Measurements from ENCODE around the gene NBAS.

Gene NBAS

DNA sequence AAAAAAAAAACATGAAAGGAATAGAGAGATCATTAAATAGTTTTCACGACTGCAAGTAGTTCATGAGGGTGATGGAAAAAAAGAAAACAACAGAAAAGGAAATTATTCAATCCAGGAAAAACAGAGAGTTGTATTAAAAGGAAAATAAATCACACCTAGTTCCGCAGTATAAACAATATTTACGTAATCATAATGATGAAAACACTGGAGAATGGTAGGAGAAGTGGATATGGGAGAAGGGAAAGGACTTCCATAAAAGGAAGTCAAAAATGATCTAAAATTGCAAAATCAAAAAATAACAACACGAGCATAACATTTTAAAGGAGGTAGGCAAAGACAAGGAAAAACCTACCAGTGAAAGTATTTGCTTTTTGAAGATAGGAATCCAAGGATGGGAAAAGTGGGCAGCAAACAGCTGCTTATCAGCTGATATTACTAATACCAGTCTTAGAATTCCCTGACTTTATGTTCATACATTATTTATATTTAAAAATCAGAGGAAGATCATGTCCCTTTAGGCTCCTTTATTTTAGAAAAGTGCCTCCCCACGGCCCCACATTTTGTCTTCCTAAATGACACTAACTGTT lies 160.8 kb downstream of the NBAS start:
- DNase-seq = no peak

- no peak for DNase-seq
Observed at GRCh38 chr2:15399241-15399640, 161.9 kb downstream of the NBAS start.

- no peak for DNase-seq
Observed at GRCh38 chr2:15391751-15392150, 169.4 kb downstream of the NBAS start.

GRCh38 chr2:15389895-15390294 lies 171.2 kb downstream of the NBAS start:
- no peak for DNase-seq

DNA sequence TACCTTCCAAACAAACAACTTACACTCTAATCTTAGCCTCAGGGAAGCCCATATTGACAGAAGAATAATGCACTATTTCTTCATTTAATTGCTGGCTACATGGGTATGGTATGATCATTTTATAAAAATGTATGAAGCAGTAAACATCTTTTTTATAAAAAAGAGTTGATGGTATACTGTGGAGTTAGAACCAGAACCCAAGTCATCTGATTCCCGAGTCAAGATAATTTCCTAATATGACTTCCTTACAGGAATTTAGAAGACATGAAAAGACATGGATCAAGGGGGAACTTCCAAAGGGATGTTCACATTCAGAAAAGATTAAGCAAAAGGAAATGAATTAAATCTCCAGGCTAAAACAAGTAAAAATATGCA lies 171.8 kb downstream of the NBAS start:
- no peak for DNase-seq

DNA sequence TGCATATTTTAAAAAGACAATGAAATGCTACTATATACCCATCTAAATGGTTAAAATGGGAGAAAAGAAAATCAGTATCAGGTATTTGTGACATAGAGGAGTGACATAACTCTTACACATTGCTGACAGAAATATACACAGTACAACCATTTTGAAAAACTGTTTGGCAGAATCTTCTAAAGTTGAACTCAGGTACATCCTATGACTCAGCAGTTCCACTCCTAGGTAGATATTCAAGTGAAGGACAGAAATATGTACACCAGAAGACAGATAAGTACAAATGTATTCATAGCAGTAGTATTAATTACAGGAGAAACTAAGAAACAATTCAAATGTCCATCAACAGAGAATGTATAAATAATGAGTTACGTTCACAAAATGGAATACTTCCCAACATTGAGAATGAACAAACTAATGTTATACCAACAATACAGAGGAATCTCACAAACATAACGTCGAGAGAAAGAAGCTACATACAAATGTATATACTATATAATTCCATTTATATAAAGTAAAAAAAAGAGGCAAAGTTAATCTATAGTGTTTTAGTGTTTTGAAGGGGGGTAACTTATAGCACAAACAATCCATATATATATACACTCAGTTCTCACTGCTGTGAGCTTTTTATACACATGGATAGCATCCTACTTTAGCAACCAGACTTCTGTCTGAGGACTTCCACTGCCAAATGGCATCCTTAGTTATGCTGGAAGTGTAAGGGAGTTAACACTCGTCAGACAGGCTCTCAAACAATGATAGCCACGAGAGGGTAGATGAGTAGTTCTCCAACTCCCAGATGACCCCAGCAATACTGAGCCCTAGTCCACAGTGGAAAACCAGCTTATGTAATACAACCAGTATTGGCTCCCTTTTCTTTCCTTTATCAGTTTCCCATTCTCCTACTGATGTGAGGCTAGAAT lies 172.5 kb downstream of the NBAS start:
- no peak for DNase-seq

DNA sequence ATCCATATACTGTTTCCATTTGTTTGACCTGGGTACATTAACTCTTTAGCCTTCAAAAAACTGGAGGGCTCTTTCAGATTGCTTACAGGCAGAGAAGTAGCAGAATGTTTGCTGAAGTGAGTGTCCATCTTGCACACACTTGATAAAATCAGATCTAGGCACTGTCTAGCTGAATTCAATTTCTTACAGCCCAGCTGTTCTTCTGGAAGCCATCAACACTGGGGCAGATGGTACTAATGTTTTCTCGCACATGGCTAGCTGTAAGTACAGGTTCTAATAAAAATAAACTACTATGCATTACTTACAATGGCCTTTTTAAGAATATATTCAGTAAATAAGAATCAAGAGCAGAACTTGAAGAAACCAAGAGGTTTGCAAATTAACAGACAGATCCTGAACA lies 175.9 kb downstream of the NBAS start:
- no peak for DNase-seq

DNA sequence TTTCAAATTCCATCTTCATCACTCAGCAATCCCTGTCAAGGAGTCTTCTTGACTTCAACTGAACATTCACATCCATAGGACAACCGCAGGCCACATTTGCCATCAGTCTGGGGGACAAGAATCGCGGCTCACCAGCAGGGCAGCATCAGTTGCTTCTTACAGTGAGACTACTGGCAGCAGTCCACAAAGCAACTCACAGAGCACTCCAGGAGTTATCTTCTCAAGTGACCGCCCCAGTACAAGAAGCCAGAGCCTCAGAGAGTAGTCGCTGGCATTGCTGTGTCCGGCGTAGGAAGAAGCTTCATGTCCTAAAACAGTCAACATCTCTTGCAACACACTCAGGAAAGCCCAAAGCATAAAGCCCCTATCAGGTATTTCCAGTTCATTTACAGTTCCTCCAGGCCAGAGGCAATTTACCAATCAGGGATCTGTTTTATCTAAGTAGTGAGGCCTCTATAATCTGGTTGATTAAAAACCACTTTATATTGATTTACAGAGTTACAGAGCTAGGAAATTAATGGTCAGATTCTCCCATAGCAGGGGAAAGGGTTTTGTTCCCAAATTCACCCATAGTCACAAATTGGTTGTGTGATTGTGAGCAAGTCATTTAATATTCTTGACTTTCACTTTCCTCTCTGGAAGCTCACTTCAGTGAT lies 177.3 kb downstream of the NBAS start:
- no peak for DNase-seq

DNA sequence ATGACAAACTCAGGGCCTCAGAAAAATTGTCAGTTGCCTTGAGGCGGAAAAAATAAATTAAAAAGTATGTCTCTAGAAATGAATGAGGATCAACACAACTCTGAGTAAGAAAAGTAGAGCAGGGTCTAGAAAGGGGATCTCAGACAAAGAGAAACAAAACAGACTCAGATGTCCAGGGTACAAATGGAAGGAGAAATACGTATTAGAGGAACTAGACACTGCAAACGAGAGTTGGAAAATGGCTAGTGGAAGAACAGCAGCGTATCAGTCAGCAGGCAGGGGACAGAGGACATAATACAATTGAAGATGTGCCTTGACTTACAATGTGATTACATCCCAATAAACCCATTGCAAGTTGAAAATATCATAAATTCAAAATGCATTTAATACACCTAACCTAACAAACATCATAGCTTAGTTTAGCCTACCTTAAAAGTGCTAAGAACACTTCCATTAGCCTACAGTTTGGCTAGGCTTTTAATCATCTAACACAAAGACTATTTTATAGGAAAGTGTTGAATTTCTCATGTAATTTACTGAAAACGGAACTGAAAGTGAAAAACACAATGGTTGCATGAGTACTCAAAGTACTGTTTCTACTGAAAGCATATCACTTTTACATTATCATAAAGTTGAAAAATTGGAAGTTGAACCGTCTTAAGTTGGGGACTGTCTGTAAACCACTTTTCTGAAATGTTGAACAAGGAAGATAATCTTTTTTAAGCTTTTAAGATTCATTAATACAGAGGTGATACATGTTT lies 182.8 kb downstream of the NBAS start:
- DNase-seq = no peak

DNA sequence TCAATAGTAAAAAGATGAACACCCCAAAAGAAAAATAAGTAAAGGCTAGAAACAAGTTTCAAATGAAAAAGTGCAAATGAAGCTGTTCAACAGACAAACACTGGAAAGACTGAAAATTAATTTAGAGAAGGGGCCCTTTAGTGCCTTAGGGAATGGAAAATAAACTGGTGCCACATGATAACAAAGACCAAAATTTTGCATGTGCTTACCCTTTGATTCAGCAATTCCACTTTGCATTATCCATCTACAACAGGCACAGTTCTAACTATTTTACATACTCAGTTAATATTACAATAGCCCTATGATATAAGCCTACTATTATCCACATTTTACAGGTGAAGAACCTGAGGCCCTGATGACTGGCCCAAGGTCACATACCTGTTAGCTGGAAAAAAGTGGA lies 183.9 kb downstream of the NBAS start:
- no peak for DNase-seq

DNA sequence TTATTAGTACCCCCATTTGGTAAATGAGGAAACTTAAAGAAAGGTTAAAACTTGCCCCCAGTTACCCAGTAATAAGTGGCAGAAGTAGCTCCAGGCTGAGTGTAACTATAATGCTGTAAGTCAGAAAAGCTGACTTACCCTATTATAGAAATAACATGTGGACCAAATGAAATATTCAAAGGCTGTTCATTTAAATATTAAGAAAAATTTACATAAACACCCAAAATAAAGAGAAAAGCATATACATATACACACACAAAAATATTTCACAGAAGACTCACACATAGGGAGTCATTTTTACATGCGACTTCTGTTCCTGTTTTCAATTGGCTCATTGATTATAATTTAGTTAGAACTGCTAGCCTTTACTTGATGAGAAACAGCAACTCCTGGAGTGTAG lies 189.1 kb downstream of the NBAS start:
- no peak for DNase-seq

- DNase-seq = no peak
Observed at GRCh38 chr2:15369129-15369528, 192.0 kb downstream of the NBAS start.

GRCh38 chr2:15367715-15368114 lies 193.4 kb downstream of the NBAS start:
- no peak for DNase-seq

- no peak for DNase-seq
Observed at GRCh38 chr2:15367205-15367604, 193.9 kb downstream of the NBAS start.

DNA sequence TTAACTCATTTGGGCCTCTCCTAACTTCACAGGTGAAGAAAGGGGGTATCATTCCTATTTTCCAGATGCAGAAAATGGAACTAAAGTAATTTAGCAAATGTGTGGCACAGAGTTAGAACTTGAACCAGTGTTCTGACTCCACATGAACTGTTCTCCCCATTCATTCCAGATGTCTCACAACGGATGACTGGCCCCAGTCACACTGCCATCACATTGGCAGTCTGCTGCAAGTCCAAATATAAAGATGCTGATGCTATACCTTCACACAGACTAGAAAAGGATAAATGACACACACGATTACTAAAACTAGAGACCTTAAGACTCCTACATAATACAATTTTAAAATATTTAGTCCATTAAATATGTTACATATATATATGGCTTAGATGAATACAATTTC lies 195.7 kb downstream of the NBAS start:
- DNase-seq = no peak

DNA sequence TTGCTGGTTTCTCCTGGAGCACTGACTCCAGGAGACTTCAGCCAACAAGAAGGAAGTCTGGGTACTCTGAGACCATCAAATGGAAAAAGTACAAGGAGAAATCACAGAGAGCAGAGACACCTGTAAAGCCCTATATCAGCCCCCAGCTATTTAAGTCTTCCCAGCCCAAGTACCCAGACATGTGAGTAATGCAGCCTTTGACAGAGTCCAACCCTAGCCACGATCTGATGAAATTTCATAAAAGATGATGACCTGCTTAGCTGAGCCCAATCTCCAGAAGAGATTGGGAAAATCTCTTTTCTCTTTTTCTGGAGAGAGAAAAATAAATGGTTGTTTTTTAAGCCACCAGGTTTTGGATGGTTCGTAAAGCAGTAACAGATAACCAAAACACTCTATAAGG lies 196.6 kb downstream of the NBAS start:
- no peak for DNase-seq

DNA sequence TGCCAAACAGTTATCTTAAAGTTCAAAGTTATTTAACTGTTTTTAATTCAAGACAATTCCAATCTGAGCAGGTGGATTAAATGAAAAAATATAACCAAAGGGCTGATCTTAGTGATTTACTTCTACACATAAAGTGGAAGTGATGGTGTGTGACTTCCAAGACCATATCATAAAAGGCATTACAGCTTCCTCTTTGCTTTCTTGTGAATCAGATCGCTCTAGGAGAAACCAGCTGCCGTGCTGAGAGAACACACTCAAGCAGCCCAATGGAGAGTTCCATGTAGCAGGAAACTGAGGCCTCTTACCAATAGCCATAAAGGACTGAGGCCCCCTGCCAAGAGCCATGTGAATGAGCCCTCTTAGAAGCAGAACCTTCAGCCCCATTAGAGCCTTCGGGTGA lies 197.4 kb downstream of the NBAS start:
- no peak for DNase-seq

DNA sequence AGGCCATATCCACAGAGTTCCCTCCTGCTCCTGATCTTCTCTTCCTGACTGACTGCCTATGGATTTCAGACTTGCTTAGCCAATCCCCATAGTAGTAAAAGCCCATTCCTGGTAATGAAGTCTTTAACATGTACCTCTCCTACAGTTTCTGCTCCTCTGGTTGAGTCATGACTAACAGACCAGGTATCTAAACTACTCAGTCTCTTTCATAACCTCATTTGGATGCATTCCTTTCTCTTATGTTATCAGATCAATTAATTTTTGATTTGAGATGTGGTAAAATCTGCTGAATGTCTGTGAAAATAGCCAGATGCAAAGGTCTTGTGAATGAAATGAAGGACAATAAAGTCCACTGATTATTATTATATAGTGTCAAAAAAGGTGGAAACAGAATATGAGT lies 198.0 kb downstream of the NBAS start:
- no peak for DNase-seq

- DNase-seq = no peak
Observed at GRCh38 chr2:15359716-15360531, 201.2 kb downstream of the NBAS start.

DNA sequence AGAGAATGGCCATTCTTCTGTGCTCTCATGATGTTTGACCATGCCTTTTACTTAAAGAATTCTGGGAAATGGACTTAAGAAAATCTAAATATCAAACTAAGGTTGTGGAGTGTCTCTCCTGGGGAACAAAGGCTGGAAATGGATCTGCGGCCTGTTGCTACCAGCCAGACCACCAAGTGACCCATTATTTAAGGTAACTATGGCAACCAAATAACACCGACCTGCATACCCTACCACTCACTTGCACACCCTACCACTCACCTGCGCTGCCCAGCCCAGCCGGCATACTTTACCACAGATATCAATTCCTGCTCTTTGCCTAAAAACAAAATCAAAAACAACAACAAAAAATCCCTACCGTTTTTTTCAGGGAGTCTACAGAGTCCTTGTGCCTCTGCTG lies 203.2 kb downstream of the NBAS start:
- DNase-seq = no peak

GRCh38 chr2:15357186-15357585 lies 203.9 kb downstream of the NBAS start:
- no peak for DNase-seq

- no peak for DNase-seq
Observed at GRCh38 chr2:15355386-15355785, 205.7 kb downstream of the NBAS start.

Data from COR-L47 (cell line).